ENCODE results near the gene POGZ. TPM values are rescaled to one million over a fixed set of nuclear protein-coding genes. Genes with fewer than 3 reads are reported as not detected.

POGZ gene
- total RNA-seq, 1 donor from 2014 or later, result 91.1 TPM

Other genes starting within 250 kb of the POGZ start
- gene PSMD4, start 204.8 kb downstream of the POGZ start, total RNA-seq, result 276 and 285 TPM in 2 replicates
- gene ZNF687, start 177.2 kb downstream of the POGZ start, total RNA-seq, result 26.9 and 27.3 TPM in 2 replicates
- gene PI4KB, start 132.1 kb downstream of the POGZ start, total RNA-seq, result 52.4 and 54.7 TPM in 2 replicates
- gene RFX5, start 112.2 kb downstream of the POGZ start, total RNA-seq, result 78.1 and 83.4 TPM in 2 replicates
- not detected in 2 replicates for gene SELENBP1, start 86.8 kb downstream of the POGZ start, total RNA-seq
- gene PSMB4, start 59.9 kb downstream of the POGZ start, total RNA-seq, result 436 and 454 TPM in 2 replicates
- gene CGN, start 51.9 kb upstream of the POGZ start, total RNA-seq, result 0.17 and 0.91 TPM in 2 replicates
- gene TUFT1, start 80.8 kb upstream of the POGZ start, total RNA-seq, result 1.9 and 2.3 TPM in 2 replicates
- 31.1 and 31.9 TPM in 2 replicates for gene SNX27, start 152.6 kb upstream of the POGZ start, total RNA-seq